GM19240 (cell line): Measurements from ENCODE around the gene ZDHHC3.
A peak's percentile ranks its signal among the peaks of the same experiment; 100 is the strongest.

ENCODE experiments used
- DNase-seq: peaks from one replicate; pipeline ENCODE4 v3.0.0; 2011; ENCODE audit warnings: low spot score; ENCODE audit not compliant: insufficient read length

Gene ZDHHC3

GRCh38 chr3:44929782-44930181 lies 46.2 kb downstream of the ZDHHC3 start:
- DNase-seq = no peak

- no peak for DNase-seq
These were observed 48.6 kb downstream of the ZDHHC3 start for GRCh38 chr3:44927371-44927770.

- no peak for DNase-seq
These were observed 49.1 kb downstream of the ZDHHC3 start for GRCh38 chr3:44926921-44927320.

- no peak for DNase-seq
These were observed 49.8 kb downstream of the ZDHHC3 start for GRCh38 chr3:44926172-44926571.

GRCh38 chr3:44924457-44925084 lies 51.4 kb downstream of the ZDHHC3 start:
- DNase-seq = no peak

- no peak for DNase-seq
These were observed 52.1 kb downstream of the ZDHHC3 start for GRCh38 chr3:44923632-44924456.

GRCh38 chr3:44920081-44920480 lies 55.9 kb downstream of the ZDHHC3 start:
- no peak for DNase-seq

GRCh38 chr3:44918581-44918980 lies 57.4 kb downstream of the ZDHHC3 start:
- DNase-seq = no peak

GRCh38 chr3:44918087-44918486 lies 57.9 kb downstream of the ZDHHC3 start:
- DNase-seq = no peak

- no peak for DNase-seq
These were observed 60.1 kb downstream of the ZDHHC3 start for GRCh38 chr3:44915702-44916438.

GRCh38 chr3:44914936-44915335 lies 61.0 kb downstream of the ZDHHC3 start:
- no peak for DNase-seq

GRCh38 chr3:44913868-44914468 lies 62.0 kb downstream of the ZDHHC3 start:
- DNase-seq = peak; percentile 79

GRCh38 chr3:44910693-44911092 lies 65.3 kb downstream of the ZDHHC3 start:
- no peak for DNase-seq

GRCh38 chr3:44909063-44909462 lies 66.9 kb downstream of the ZDHHC3 start:
- no peak for DNase-seq

GRCh38 chr3:44907612-44908011 lies 68.4 kb downstream of the ZDHHC3 start:
- DNase-seq = no peak

GRCh38 chr3:44906997-44907396 lies 69.0 kb downstream of the ZDHHC3 start:
- no peak for DNase-seq

GRCh38 chr3:44905446-44906157 lies 70.4 kb downstream of the ZDHHC3 start:
- no peak for DNase-seq

- no peak for DNase-seq
These were observed 72.2 kb downstream of the ZDHHC3 start for GRCh38 chr3:44903751-44904150.

- no peak for DNase-seq
These were observed 72.7 kb downstream of the ZDHHC3 start for GRCh38 chr3:44903314-44903713.

- DNase-seq = no peak
These were observed 73.3 kb downstream of the ZDHHC3 start for GRCh38 chr3:44902628-44903027.

- no peak for DNase-seq
These were observed 76.1 kb downstream of the ZDHHC3 start for GRCh38 chr3:44899683-44900367.
